WTC11 (cell line): Measurements from ENCODE around the gene BMS1. TPM values are rescaled to one million over a fixed set of nuclear protein-coding genes. Genes with fewer than 3 reads are reported as not detected.

Source experiments
- AFF4 ChIP-seq: sonication (generic); formaldehyde crosslinking; IDR thresholded peaks from 2 replicates; pipeline ENCODE4 v1.8.1; 2023; ENCODE audit warnings: mild to moderate bottlenecking, missing genetic modification reagents, borderline replicate concordance
- CREB1 ChIP-seq: sonication (generic); formaldehyde crosslinking; IDR thresholded peaks from 2 replicates; pipeline ENCODE4 v1.8.0; 2023; ENCODE audit warnings: mild to moderate bottlenecking, missing genetic modification reagents
- E2F1 ChIP-seq: sonication (generic); formaldehyde crosslinking; IDR thresholded peaks from 2 replicates; pipeline ENCODE4 v1.8.0; 2022; ENCODE audit warnings: mild to moderate bottlenecking, missing genetic modification reagents
- FOXK1 ChIP-seq: sonication (generic); formaldehyde crosslinking; IDR thresholded peaks from 2 replicates; pipeline ENCODE4 v1.8.0; 2022; ENCODE audit warnings: mild to moderate bottlenecking, moderate library complexity, missing genetic modification reagents
- GRHL2 ChIP-seq: fragments of 250-450 bp; sonication (Bioruptor Pico); IDR thresholded peaks from 2 replicates; pipeline ENCODE4 v1.8.0; 2022; ENCODE audit warnings: mild to moderate bottlenecking, moderate library complexity; ENCODE audit not compliant: insufficient replicate concordance, severe bottlenecking
- HMGA2 ChIP-seq: fragments of 250-450 bp; sonication (Bioruptor Pico); IDR thresholded peaks from 2 replicates; pipeline ENCODE4 v1.4.0; 2021; ENCODE audit warnings: mild to moderate bottlenecking, moderate library complexity
- JUN ChIP-seq: sonication (generic); formaldehyde crosslinking; IDR thresholded peaks from 2 replicates; pipeline ENCODE4 v1.8.0; 2023; ENCODE audit warnings: mild to moderate bottlenecking, missing genetic modification reagents
- PRDM15 ChIP-seq: sonication (generic); formaldehyde crosslinking; IDR thresholded peaks from 2 replicates; pipeline ENCODE4 v1.8.0; 2022; ENCODE audit warnings: missing genetic modification reagents
- RORB ChIP-seq: fragments of 250-450 bp; sonication (Bioruptor Pico); IDR thresholded peaks from 2 replicates; pipeline ENCODE4 v1.9.0; 2021; ENCODE audit warnings: mild to moderate bottlenecking
- SMAD4 ChIP-seq: sonication (generic); formaldehyde crosslinking; IDR thresholded peaks from 2 replicates; pipeline ENCODE4 v1.8.0; 2022; ENCODE audit warnings: mild to moderate bottlenecking, missing genetic modification reagents
- ZNF138 ChIP-seq: sonication (generic); formaldehyde crosslinking; conservative IDR thresholded peaks from 2 replicates; pipeline ENCODE4 v1.8.1; 2022; ENCODE audit warnings: mild to moderate bottlenecking, moderate library complexity, missing genetic modification reagents
- ZNF317 ChIP-seq: sonication (generic); formaldehyde crosslinking; IDR thresholded peaks from 2 replicates; pipeline ENCODE4 v1.8.1; 2023; ENCODE audit warnings: low read depth, mild to moderate bottlenecking, moderate library complexity, missing genetic modification reagents, borderline replicate concordance
- total RNA-seq: library from RNA; stranded (reverse); gene quantifications from 3 replicates; pipeline ENCODE4 v1.2.3, GENCODE V29; 2021
- TF ChIP-seq, protein P1 (sequence below): sonication (generic); formaldehyde crosslinking; IDR thresholded peaks from 2 replicates; pipeline ENCODE4 v1.8.0; 2023; ENCODE audit warnings: missing genetic modification reagents, mild to moderate bottlenecking, borderline replicate concordance
- TF ChIP-seq, protein P2 (sequence below): sonication (generic); formaldehyde crosslinking; conservative IDR thresholded peaks from 2 replicates; pipeline ENCODE4 v1.8.1; 2022; ENCODE audit warnings: mild to moderate bottlenecking, missing genetic modification reagents
- TF ChIP-seq, protein P3 (sequence below): sonication (generic); formaldehyde crosslinking; IDR thresholded peaks from 2 replicates; pipeline ENCODE4 v1.8.0; 2023; ENCODE audit warnings: missing genetic modification reagents
- TF ChIP-seq, protein P4 (sequence below): sonication (generic); formaldehyde crosslinking; IDR thresholded peaks from 2 replicates; pipeline ENCODE4 v1.8.1; 2022; ENCODE audit warnings: mild to moderate bottlenecking, missing genetic modification reagents, moderate library complexity, borderline replicate concordance
- TF ChIP-seq, protein P5 (sequence below): sonication (generic); formaldehyde crosslinking; IDR thresholded peaks from 2 replicates; pipeline ENCODE4 v1.8.1; 2023; ENCODE audit warnings: mild to moderate bottlenecking, missing genetic modification reagents
- TF ChIP-seq, protein P6 (sequence below): sonication (generic); formaldehyde crosslinking; IDR thresholded peaks from 2 replicates; pipeline ENCODE4 v1.8.0; 2022; ENCODE audit warnings: mild to moderate bottlenecking, missing genetic modification reagents

BMS1 gene
- total RNA-seq, 1 experiment from 2014 or later = 37.7 TPM

DNA sequence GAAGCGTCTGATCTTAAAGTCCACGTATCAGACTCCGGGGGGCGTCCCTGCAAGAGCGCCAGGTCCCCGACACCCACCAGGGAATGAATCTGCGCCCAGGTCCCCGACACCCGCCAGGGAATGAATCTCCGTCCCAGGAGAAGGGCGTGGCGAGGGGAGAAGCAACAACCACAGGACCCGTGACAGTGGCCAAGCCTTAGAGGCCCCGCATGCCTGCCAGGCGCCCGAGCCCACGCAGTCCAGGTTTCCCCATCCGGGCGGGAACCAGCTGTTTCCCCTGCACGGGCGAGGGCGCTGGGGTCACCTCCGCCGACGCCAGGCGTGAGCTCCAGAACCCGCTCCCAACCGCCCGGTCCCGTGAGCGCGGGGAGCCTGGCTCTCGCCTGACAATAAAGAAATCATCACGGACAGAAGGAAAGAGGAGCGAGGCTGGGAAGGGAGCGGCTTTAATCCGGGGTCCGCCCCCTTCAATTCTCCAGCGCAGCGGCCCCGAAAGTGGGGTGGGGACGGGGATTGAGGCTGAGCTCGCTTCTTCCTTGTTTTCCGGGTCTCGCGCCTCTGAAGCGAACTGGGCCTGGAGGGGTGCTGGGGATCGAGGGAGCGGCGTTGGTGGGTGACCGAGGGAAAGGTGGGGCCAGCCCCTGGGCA is 29.0 kb upstream of the BMS1 start (continued):
- TF ChIP-seq AFF4 (no peak), HMGA2 (CRISPR knock-in tag) (no peak), GRHL2 (no peak), RORB (CRISPR knock-in tag) (no peak), ZNF317 (CRISPR knock-in tag) (no peak), ZNF138 (CRISPR knock-in tag) (no peak), E2F1 (CRISPR knock-in tag) (no peak), SMAD4 (no peak), JUN (CRISPR knock-in tag) (peak; percentile 69; the same call in 1 of the 2 replicates), CREB1 (CRISPR knock-in tag) (no peak), PRDM15 (CRISPR knock-in tag) (0 out of 2 replicates have a peak, but pooled peaks have one; percentile 19), FOXK1 (CRISPR knock-in tag) (0 out of 2 replicates have a peak, but pooled peaks have one; percentile 43)
- TF ChIP-seq, protein P1, sequence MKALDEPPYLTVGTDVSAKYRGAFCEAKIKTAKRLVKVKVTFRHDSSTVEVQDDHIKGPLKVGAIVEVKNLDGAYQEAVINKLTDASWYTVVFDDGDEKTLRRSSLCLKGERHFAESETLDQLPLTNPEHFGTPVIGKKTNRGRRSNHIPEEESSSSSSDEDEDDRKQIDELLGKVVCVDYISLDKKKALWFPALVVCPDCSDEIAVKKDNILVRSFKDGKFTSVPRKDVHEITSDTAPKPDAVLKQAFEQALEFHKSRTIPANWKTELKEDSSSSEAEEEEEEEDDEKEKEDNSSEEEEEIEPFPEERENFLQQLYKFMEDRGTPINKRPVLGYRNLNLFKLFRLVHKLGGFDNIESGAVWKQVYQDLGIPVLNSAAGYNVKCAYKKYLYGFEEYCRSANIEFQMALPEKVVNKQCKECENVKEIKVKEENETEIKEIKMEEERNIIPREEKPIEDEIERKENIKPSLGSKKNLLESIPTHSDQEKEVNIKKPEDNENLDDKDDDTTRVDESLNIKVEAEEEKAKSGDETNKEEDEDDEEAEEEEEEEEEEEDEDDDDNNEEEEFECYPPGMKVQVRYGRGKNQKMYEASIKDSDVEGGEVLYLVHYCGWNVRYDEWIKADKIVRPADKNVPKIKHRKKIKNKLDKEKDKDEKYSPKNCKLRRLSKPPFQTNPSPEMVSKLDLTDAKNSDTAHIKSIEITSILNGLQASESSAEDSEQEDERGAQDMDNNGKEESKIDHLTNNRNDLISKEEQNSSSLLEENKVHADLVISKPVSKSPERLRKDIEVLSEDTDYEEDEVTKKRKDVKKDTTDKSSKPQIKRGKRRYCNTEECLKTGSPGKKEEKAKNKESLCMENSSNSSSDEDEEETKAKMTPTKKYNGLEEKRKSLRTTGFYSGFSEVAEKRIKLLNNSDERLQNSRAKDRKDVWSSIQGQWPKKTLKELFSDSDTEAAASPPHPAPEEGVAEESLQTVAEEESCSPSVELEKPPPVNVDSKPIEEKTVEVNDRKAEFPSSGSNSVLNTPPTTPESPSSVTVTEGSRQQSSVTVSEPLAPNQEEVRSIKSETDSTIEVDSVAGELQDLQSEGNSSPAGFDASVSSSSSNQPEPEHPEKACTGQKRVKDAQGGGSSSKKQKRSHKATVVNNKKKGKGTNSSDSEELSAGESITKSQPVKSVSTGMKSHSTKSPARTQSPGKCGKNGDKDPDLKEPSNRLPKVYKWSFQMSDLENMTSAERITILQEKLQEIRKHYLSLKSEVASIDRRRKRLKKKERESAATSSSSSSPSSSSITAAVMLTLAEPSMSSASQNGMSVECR (CRISPR knock-in tag) = 0 out of 2 replicates have a peak, but pooled peaks have one; percentile 16
- TF ChIP-seq, protein P2, sequence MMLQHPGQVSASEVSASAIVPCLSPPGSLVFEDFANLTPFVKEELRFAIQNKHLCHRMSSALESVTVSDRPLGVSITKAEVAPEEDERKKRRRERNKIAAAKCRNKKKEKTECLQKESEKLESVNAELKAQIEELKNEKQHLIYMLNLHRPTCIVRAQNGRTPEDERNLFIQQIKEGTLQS (CRISPR knock-in tag) = no peak
- TF ChIP-seq, protein P3, sequence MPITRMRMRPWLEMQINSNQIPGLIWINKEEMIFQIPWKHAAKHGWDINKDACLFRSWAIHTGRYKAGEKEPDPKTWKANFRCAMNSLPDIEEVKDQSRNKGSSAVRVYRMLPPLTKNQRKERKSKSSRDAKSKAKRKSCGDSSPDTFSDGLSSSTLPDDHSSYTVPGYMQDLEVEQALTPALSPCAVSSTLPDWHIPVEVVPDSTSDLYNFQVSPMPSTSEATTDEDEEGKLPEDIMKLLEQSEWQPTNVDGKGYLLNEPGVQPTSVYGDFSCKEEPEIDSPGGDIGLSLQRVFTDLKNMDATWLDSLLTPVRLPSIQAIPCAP (CRISPR knock-in tag) = peak; percentile 58; the same call in 1 of the 2 replicates
- TF ChIP-seq, protein P4, sequence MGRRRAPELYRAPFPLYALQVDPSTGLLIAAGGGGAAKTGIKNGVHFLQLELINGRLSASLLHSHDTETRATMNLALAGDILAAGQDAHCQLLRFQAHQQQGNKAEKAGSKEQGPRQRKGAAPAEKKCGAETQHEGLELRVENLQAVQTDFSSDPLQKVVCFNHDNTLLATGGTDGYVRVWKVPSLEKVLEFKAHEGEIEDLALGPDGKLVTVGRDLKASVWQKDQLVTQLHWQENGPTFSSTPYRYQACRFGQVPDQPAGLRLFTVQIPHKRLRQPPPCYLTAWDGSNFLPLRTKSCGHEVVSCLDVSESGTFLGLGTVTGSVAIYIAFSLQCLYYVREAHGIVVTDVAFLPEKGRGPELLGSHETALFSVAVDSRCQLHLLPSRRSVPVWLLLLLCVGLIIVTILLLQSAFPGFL = no peak
- TF ChIP-seq, protein P5, sequence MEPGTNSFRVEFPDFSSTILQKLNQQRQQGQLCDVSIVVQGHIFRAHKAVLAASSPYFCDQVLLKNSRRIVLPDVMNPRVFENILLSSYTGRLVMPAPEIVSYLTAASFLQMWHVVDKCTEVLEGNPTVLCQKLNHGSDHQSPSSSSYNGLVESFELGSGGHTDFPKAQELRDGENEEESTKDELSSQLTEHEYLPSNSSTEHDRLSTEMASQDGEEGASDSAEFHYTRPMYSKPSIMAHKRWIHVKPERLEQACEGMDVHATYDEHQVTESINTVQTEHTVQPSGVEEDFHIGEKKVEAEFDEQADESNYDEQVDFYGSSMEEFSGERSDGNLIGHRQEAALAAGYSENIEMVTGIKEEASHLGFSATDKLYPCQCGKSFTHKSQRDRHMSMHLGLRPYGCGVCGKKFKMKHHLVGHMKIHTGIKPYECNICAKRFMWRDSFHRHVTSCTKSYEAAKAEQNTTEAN (CRISPR knock-in tag) = no peak; the same call in 1 of the 2 replicates
- TF ChIP-seq, protein P6, sequence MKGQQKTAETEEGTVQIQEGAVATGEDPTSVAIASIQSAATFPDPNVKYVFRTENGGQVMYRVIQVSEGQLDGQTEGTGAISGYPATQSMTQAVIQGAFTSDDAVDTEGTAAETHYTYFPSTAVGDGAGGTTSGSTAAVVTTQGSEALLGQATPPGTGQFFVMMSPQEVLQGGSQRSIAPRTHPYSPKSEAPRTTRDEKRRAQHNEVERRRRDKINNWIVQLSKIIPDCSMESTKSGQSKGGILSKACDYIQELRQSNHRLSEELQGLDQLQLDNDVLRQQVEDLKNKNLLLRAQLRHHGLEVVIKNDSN (CRISPR knock-in tag) = no peak
